Hematopoietic multipotent progenitor cell treated with erythropoietin and hydrocortisone succinate and interleukin-3 and kit ligand, for 4 days (in vitro differentiated cells): ENCODE measurements around the gene BTBD3.

ENCODE experiments used
- DNase-seq: peaks from one replicate; pipeline ENCODE4 v3.0.0-alpha.2; 2015

BTBD3 gene

GRCh38 chr20:11918981-11919380 is 1.3 kb downstream of the BTBD3 start:
- peak; percentile 32 for DNase-seq

- DNase-seq = no peak
Observed at GRCh38 chr20:11919581-11919980, 1.9 kb downstream of the BTBD3 start.

- no peak for DNase-seq
Observed at GRCh38 chr20:11920083-11920482, 2.4 kb downstream of the BTBD3 start.

- no peak for DNase-seq
Observed at GRCh38 chr20:11921321-11921720, 3.6 kb downstream of the BTBD3 start.

GRCh38 chr20:11922561-11922960 is 4.9 kb downstream of the BTBD3 start:
- DNase-seq = no peak

- DNase-seq = no peak
Observed at GRCh38 chr20:11924923-11925322, 7.2 kb downstream of the BTBD3 start.

GRCh38 chr20:11926292-11926998 is 8.8 kb downstream of the BTBD3 start:
- no peak for DNase-seq

- peak; percentile 14 for DNase-seq
Observed at GRCh38 chr20:11929947-11930346, 12.3 kb downstream of the BTBD3 start.

GRCh38 chr20:11935212-11936154 is 17.8 kb downstream of the BTBD3 start:
- DNase-seq = no peak

- no peak for DNase-seq
Observed at GRCh38 chr20:11936157-11936556, 18.5 kb downstream of the BTBD3 start.

GRCh38 chr20:11937230-11937629 is 19.5 kb downstream of the BTBD3 start:
- DNase-seq = no peak

- no peak for DNase-seq
Observed at GRCh38 chr20:11941593-11942246, 24.0 kb downstream of the BTBD3 start.

- DNase-seq = no peak
Observed at GRCh38 chr20:11943778-11944177, 26.1 kb downstream of the BTBD3 start.

- no peak for DNase-seq
Observed at GRCh38 chr20:11948806-11949205, 31.1 kb downstream of the BTBD3 start.

- no peak for DNase-seq
Observed at GRCh38 chr20:11949711-11950110, 32.0 kb downstream of the BTBD3 start.

GRCh38 chr20:11951696-11952095 is 34.0 kb downstream of the BTBD3 start:
- no peak for DNase-seq

- DNase-seq = no peak
Observed at GRCh38 chr20:11952639-11953038, 34.9 kb downstream of the BTBD3 start.

- DNase-seq = no peak
Observed at GRCh38 chr20:11957911-11958310, 40.2 kb downstream of the BTBD3 start.

- DNase-seq = no peak
Observed at GRCh38 chr20:11958855-11959254, 41.2 kb downstream of the BTBD3 start.

GRCh38 chr20:11965602-11966001 is 47.9 kb downstream of the BTBD3 start:
- DNase-seq = no peak

GRCh38 chr20:11966186-11966585 is 48.5 kb downstream of the BTBD3 start:
- no peak for DNase-seq

GRCh38 chr20:11970243-11970836 is 52.6 kb downstream of the BTBD3 start:
- DNase-seq = no peak

- no peak for DNase-seq
Observed at GRCh38 chr20:11972478-11972877, 54.8 kb downstream of the BTBD3 start.
